ENCODE measurements around the gene LIN7A.

GRCh38 chr12:80935111-80935510 lies 2.6 kb downstream of the LIN7A start:
- TF ChIP-seq, protein P1, sequence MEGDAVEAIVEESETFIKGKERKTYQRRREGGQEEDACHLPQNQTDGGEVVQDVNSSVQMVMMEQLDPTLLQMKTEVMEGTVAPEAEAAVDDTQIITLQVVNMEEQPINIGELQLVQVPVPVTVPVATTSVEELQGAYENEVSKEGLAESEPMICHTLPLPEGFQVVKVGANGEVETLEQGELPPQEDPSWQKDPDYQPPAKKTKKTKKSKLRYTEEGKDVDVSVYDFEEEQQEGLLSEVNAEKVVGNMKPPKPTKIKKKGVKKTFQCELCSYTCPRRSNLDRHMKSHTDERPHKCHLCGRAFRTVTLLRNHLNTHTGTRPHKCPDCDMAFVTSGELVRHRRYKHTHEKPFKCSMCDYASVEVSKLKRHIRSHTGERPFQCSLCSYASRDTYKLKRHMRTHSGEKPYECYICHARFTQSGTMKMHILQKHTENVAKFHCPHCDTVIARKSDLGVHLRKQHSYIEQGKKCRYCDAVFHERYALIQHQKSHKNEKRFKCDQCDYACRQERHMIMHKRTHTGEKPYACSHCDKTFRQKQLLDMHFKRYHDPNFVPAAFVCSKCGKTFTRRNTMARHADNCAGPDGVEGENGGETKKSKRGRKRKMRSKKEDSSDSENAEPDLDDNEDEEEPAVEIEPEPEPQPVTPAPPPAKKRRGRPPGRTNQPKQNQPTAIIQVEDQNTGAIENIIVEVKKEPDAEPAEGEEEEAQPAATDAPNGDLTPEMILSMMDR (IDR thresholded peaks at IDR 0.05), result no peak
- no peak for TF ChIP-seq POLR2AphosphoS5 (IDR thresholded peaks at IDR 0.05)
